GM23338 (cell line): Measurements from ENCODE around the gene MCOLN2.

Source experiments
- CREB1 ChIP-seq: fragments of 250-450 bp; sonication (Bioruptor Pico); IDR thresholded peaks from 2 replicates; pipeline ENCODE4 v1.5.0; 2020; ENCODE audit warnings: low read depth, mild to moderate bottlenecking, moderate library complexity
- CTCF ChIP-seq, 2 experiments: fragments of 200-600 bp in 1 of 2; sonication (generic) in 1 of 2; conservative IDR thresholded peaks; 2 replicates each; pipeline versions ENCODE4 v1.5.1 to v1.6.1; 2016 to 2017; ENCODE audit warnings: antibody characterized with exemption in 2 of 2, low read depth in 2 of 2, mild to moderate bottlenecking in 2 of 2, moderate library complexity in 1 of 2
- EZH2 ChIP-seq: fragments of 200-600 bp; sonication (generic); IDR thresholded peaks from one replicate; pipeline ENCODE4 v1.8.0; 2017; ENCODE audit warnings: antibody characterized with exemption, mild to moderate bottlenecking, low read depth; ENCODE audit not compliant: unreplicated experiment
- JUNB ChIP-seq: IDR thresholded peaks from one replicate; pipeline ENCODE4 v1.6.1; 2016; ENCODE audit warnings: antibody characterized with exemption; ENCODE audit not compliant: unreplicated experiment
- POLR2AphosphoS5 ChIP-seq: IDR thresholded peaks from 2 replicates; pipeline ENCODE4 v1.6.1; 2016; ENCODE audit warnings: antibody characterized with exemption, low read depth

GRCh38 chr1:84998642-84999280, 1.8 kb upstream of the MCOLN2 start:
- TF ChIP-seq POLR2AphosphoS5 (no peak), CTCF (conservative IDR thresholded peaks at IDR 0.05; ENCODE audit: low read depth in 2 of 2) (no peak), JUNB (no peak), EZH2 (no peak), CREB1 (CRISPR knock-in tag) (no peak)
